ENCODE data around the gene GPR15. TPM values are rescaled to one million over a fixed set of nuclear protein-coding genes. Genes with fewer than 3 reads are reported as not detected.
A peak's percentile ranks its signal among the peaks of the same experiment; 100 is the strongest.

GPR15 gene
- total and polyA plus RNA-seq, 10 of the 15 experiments (the other 5 are each of a cell fraction or from before 2014, with no cell fraction given): 70.7 to 150 (median 115) TPM

GRCh38 chr3:98564282-98565005, 32.7 kb downstream of the GPR15 start (continued):
- peak; percentile 43; the same call in 1 of the 2 replicates for TF ChIP-seq ZNF687 (IDR thresholded peaks at IDR 0.05)
- no peak for TF ChIP-seq KAT2A (conservative IDR thresholded peaks at IDR 0.05; ENCODE audit: control insufficient read depth, low read depth, low read length)
- no peak for TF ChIP-seq RAD51 (IDR thresholded peaks at IDR 0.05)
- no peak for TF ChIP-seq TARDBP (IDR thresholded peaks at IDR 0.05; ENCODE audit: borderline replicate concordance)
- TF ChIP-seq ETV6 (conservative IDR thresholded peaks at IDR 0.05 in 1 of 2, IDR thresholded peaks at IDR 0.05 in 1 of 2; ENCODE audit: borderline replicate concordance in 1 of 2, low read depth in 1 of 2): no peak
- no peak for TF ChIP-seq STAT3 (IDR thresholded peaks at IDR 0.05; ENCODE audit: low read depth, low read length)
- 0 out of 2 replicates have a peak, but pooled peaks have one; percentile 10 for TF ChIP-seq MXI1 (IDR thresholded peaks at IDR 0.05; ENCODE audit: low read depth, low read length)
- peak; percentile 6 for TF ChIP-seq CUX1 (IDR thresholded peaks at IDR 0.05; ENCODE audit: insufficient replicate concordance, low read depth, low read length)
- TF ChIP-seq JUND (IDR thresholded peaks at IDR 0.05; ENCODE audit: low read depth, low read length): no peak
- TF ChIP-seq TCF3 (IDR thresholded peaks at IDR 0.05; ENCODE audit: borderline replicate concordance, insufficient read depth, low read depth, low read length): no peak
- no peak for TF ChIP-seq ZNF24 (IDR thresholded peaks at IDR 0.05)
- no peak for TF ChIP-seq EED (IDR thresholded peaks at IDR 0.05; ENCODE audit: low read depth)
- no peak for TF ChIP-seq YY1 (IDR thresholded peaks at IDR 0.05; ENCODE audit: low read depth, low read length)
- no peak for TF ChIP-seq E2F8 (IDR thresholded peaks at IDR 0.05; ENCODE audit: low read depth, partially characterized antibody)
- no peak for TF ChIP-seq NR2C1 (IDR thresholded peaks at IDR 0.05)

Measured in GM12878 (cell line).